HG03159 (cell line): ENCODE measurements around the gene PRKACG.

ENCODE experiments used
- ATAC-seq: cut with Tn5 transposase; IDR thresholded peaks from one replicate; pipeline ENCODE4 v1.9.1; 2021; ENCODE audit warnings: mild to moderate bottlenecking, moderate library complexity; ENCODE audit not compliant: unreplicated experiment

The PRKACG gene

DNA sequence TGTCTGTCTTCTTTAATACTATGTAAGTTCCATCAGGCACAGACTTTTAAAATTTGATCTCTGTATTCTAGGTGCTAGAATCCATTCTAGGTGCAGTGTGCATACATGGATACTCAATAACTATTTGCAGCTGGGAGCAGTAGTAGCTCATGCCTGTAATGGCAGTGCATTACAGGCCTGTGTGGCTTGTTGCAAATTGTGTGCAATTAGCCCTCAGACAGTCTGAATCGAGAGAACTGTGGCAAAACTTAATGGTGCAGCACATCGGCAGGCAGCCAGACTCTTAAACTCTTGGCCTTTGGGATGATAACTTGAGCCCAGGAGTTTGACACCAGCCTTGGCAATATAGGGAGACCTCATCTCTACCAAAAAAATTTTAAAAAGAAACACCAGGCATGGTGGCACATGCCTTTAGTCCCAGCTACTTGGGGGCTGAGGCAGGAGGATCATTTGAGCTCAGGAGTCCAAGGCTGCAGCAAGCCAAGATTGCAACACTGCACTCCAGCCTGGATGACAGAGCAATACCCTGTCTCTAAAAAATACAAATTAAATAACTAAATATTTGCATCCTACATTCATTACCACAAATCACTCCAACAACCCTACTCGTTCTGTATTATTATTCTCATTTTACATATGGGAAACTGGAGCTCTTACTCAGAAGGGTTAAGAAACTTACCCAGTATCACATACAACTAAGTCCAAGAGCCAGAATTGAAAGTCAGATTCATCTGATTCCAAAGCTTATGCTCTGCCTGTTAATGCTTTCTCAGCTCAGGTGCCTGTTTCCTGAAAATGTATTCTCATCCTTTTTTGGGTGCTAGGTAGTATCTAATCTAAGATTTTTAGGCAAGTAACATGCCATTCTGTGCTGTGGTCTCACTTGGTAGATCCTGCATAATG, 30.1 kb downstream of the PRKACG start:
- no peak for ATAC-seq

DNA sequence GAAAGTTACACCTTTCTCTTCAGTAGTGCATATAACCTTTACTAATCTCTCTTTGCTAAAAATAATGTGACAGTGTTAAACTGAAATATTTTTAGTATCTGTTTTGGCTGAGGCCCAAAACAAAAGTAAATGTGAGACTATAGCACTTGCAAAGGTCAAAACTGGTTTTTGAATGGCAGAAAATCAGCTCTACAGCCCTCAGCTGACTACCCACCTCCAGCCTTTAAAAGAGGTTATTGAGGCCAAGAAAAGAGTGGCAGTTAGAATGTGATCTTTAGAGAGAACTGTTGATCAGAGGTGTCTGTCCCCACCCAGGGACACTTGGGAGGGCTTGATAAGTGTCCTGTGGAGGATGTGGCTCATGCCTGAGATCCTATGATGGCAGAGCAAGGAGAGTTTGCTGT, 30.9 kb downstream of the PRKACG start:
- ATAC-seq, result no peak

DNA sequence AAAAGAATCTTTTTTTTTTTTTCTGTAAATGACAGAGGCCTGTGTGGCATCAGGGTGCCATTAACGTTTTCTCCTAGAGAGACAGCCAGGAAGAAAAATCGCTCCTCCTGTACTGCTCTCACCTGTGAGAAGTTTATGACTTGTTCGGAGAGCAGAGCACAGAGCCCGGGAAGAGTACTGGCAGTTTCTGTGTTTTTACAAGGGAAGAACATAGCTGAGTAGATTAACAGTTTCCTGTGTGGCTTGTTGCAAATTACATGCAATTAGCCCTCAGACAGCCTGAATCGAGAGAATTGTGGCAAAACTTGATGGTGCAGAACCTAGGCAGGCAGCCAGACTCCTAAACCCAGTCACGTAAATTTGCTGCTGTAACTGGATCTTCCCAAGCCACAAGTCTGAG, 32.1 kb downstream of the PRKACG start:
- no peak for ATAC-seq

DNA sequence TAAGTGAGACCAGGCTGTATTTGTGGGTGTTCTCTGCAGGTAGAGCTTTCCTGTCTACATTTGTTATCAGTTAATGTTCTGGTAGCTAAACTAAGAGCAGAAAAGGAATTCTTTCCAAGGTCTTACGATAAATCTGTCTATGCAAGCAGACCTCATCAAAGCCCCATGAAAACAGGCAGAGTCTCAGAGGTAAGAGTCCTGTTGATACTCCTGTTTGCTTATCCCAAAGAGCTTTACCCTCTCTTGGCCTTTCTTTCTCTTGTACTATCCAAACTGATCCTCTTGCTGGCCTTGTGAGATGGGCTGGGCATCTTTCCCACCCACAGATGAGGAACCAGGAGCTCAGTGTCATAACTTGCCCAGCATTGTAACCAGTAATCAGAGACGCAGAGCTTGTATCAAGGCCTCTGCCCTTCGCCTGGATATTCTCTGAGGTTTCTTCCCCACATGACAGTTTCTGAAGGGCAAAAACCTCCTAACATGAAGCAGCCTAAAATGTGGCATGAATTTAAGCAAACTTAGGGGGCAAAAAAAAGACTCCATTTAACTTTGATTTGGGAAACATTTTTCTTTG, 33.5 kb downstream of the PRKACG start:
- no peak for ATAC-seq

DNA sequence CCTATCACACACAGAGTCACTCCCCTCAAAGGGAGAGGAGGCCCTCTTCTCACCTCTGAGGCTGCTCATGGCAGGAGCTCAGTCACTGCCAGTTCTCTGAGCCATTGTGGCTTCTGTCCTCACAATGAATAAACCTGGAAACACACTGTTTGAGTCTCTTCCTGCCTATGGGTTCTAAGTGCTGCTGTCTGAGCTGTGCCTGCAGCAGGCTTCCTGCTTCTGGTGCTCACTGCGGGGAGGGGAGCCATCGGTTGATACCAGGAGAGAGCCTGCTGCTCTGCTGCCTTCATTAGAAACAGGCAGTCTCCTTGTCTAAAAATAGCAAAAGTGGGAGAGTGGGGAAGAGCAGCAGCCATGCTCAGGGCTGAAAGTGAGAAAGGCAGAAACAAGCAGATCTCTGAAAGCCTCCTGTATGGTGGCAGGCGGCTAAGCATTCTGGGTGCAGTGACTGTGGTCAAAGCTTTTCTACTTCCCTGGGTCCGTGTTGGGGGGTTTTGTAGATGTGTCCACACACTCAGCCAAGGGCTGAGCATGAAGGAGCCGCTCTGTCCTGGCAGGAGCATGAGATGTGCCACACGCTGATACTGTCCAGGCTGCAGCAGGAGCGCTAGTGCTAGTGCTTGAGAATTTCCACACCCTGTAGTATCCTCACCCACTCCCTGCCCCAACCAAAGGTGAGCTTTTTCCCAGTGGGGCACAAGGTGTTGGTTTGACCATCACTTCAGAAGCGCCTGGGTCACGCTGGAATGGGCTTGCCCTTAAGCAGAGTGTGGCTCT, 34.2 kb downstream of the PRKACG start:
- no peak for ATAC-seq

DNA sequence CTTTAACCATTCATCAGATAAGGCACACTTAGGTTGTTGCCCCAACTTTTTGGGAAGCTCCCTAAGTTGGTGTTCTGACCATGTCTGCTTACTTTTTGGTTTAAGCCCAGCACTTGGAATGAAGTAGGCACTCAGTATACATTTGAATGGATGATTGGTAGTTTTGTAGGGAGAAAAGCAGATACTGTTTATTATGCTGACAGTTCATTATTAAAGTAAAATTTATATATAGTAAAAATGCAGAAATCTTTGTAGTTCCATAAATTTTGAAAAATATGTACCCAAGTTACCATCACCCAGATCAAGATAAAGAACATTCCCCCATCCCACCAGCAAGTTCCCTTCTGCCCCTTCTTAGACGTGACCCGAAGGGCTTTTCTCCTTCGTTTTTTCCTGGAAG, 35.4 kb downstream of the PRKACG start:
- no peak for ATAC-seq

DNA sequence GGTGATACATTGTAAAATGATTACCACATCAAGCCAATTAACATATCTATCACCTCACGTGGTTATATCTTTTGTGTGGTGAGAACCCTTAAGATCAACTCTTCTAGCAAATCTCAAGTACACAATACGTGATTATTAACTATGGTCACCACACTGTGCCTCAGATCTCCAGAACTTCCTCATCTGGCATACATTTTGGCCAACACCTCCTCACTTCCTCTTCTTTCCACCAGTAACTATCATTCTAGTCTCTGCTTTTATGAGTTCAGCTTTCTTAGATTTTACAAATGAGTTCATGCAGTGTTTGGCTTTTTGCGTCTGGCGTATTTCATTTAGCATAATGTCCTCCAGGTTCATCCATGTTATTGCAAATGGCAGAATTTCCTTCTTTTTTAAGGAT, 35.8 kb downstream of the PRKACG start:
- peak; percentile 38 for ATAC-seq

DNA sequence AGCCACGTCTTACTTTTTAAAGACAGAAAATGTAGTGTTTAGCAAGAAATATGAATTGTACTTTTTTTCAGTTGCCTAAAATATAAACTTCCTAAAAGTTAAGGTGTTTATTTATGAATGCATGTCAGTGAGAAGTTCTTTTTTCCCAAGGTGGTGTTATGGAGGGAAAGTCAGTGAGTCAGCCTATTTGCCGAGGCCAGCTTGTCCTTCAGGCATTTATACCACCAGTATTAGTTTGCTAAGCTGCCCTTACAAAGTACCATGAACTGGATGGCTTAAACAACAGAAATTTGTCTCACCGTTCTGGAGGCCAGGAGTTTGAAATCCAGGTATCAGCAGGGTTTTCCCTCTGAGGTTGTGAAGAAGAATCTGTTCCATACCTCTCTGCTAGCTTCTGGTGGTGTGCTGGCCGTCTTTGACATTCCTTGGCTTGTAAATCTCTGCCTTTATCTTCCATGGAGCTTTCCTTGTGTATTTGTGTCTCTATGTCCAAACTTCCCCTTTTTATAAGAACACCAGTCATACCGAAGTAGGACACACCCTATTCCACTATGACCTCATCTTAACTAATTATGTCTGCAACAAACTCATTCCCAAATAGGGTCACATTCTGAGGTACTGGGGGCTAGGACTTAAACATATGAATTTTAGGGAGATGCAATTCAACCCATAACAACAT, 38.4 kb downstream of the PRKACG start:
- no peak for ATAC-seq

DNA sequence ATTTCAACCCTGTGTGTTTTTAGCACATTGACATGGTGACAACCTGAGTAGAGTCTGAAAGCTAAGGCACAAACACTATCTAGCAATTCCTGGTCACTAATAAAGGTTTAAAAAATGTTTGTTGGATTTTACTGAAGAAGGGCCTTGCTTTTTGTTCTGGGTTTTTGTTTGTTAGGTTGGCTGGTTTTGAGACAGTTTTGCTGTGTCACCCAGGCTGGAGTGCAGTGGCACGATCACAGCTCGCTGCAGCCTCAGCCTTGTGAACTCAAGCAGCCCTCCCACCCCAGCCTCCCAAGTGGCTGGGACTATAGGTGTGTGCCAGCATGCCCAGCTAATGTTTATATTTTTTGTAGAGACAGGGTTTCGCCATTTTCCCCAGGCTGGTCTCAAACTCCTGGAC, 39.0 kb downstream of the PRKACG start:
- ATAC-seq, result no peak

DNA sequence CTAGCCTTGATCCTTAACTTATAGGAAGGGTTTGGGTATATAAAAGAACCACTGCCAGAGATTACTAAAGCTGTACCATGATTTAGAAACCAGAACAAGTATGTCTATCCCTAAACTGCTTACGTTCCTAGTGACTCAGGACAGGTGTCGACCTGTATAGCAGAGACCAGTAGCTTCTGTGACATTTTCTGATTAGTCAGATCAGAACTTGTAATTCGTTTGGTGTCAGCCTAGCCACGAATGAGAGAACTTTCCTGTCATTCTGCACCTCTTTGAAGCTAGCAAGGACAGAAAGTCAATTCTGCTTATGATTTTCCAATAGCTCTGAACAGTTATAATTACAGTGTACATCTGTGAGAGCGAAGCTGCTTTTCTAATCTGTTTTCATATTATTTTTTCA, 39.5 kb downstream of the PRKACG start:
- ATAC-seq, result peak; percentile 88

DNA sequence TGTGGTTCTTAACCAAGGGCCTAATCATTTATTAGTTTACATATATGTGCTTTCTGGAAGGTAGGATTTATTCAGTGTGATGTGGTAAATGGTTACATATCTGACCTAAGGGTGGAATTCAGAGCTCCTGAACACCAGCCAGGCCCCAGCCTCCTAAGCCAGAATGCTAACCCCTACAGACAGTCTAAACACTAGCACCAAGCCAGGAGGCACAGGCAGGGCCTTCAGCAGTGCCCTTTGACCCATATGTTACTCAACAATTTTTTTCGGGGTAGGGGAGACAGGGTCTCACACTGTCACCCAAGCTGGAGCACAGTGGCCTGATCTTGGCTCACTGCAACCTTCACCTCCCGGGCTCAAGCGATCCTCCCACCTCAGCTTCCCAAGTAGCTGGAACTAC, 40.3 kb downstream of the PRKACG start:
- ATAC-seq, result no peak

DNA sequence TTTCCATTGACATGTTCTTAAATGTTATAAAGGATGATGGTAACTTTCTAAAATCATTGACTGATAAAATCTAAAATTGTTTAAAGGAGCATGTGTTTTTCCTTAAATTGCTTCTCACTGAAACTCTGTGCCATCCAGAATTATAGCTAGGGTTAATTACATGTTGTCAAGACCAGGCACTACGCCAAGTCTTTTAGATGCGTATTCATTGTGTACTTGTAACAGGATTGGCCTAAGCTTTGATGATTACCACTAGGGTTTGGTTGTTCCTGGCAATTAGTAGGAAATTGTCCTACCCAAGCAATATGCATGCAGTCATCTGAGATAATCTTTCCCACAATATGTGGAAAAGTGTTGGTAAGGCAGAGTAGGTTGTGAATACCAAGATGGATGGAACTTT, 43.8 kb downstream of the PRKACG start:
- ATAC-seq, result no peak

DNA sequence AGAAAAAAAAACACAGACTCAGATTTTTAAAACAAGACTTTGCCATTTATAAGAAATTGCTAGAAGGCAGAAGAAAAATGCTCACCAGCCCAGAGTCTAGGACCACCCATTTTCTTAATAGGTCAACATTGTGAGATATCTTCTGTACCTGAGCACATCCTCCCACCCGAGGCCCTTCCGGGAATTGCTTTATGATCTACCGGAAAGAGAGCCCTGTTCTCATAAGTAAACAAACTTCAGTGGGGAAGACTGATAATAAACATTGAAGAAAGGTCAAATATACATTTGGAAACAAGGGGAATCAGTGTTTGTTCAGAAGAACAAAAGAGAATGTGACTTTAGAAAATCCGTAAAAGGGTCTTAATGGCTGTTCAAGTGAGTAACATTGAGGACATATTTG, 44.4 kb downstream of the PRKACG start:
- no peak for ATAC-seq

DNA sequence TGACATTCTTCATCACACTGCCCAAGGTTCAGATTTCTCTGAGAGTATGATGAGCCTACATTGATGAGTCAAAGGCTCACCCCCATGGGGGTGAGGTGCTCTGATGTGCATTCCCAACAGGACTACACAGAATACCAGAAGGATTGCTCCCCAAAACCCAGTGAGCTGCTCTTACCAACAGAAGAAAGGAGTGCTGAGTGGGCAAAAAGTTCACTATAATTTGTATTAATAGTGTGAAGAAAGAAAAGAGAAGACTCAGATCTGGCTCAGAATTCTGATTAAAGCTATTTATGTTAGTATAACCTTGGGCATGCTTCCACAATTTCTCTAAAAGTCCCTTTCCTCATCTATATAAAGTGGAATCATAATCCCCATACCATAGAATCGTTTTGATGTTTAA, 46.1 kb downstream of the PRKACG start:
- ATAC-seq, result no peak

DNA sequence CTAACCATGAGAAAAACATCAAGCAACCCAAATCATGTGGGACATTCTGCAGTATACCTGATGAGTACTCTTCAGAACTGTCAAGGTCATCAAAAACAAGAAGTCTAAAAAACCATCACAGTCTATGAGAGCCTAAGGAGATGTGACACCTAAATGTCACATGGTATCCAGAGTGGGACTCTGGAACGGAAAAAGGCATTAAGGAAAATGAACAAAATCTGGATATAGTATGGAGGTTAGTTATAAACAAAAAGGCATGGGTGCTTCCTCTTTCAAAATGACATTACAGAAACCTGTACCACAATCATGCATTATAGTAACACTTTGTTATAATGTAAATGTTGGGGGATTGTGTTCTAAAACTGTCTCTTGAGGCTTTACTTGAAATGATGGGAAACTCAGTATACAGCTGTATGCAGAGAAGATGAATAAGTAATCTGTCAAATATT, 47.4 kb downstream of the PRKACG start:
- ATAC-seq, result peak; percentile 69

DNA sequence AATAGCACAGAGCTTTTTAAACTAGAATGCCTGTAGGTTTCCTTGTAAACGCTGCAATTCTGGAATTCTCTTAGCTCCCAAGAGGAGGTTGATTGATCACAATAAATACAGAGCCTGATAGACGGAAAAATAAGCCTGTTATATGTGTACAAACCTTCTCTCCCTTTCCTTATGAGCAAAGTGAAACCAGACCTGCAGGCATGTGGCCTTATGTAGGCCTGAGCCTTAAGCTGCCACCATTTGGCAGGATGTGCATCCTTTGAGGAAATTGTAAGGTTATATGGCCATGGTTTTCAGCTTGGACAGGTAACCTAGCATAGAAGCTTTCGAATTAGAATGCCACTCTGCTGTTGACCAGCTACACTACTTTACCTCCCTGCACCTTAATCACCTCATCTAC, 49.1 kb downstream of the PRKACG start:
- no peak for ATAC-seq

DNA sequence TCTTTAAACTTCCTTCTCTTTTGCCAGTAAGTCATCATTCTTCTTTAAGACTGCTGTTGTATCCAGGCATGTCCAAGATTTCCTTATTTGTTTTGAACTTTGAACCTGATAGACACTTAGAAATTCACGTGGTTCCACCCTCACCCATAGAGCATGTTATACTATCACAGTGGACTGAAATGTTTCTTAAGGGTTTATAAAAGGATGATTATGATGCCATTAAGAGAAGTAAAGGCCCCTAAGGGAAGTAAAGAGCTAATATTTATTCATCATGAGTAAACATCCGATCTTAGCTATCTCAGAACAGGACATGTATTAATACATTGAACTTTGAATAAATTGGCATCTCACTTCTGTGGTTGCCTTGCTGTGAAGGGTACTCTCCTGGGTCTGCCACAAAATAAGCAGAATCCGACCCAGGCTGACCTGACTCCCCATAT, 49.8 kb downstream of the PRKACG start:
- no peak for ATAC-seq

DNA sequence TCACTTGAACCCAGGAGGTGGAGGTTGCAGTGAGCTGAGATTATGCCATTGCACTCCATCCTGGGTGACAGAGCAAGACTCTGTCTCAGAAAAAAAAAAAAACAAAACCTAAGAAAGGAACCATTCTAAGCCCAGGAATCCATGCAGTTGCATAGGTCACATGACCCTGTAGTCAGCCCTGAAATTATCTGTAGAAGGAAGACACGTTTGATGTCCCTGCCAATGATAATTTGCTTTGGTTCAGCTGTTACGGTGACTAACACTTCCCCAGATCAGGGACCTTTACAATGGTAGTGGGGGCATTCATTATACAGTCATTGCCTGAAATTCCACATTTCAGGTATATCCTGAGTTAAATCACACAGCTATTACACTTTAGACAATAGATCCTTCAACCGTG, 50.5 kb downstream of the PRKACG start:
- no peak for ATAC-seq
